GM18505 (cell line): ENCODE data around the gene STK31.
"Not testable (repeated sequence)": the region's sequence is repeated elsewhere in the genome, so short reads cannot be mapped to it uniquely, and the experiment has no call there.

Experiments
- ATAC-seq: cut with Tn5 transposase; IDR thresholded peaks from one replicate; pipeline ENCODE4 v1.9.1; 2021; ENCODE audit not compliant: unreplicated experiment
- POLR2A ChIP-seq: IDR thresholded peaks from 4 replicates; pipeline ENCODE4 v1.6.1; 2011; ENCODE audit warnings: borderline replicate concordance; ENCODE audit not compliant: insufficient read depth, insufficient read length; ENCODE audit errors: extremely low read depth

STK31 gene

GRCh38 chr7:23802720-23803397, 92.8 kb downstream of the STK31 start:
- no peak for ATAC-seq

GRCh38 chr7:23804707-23805106, 94.7 kb downstream of the STK31 start:
- TF ChIP-seq POLR2A: no peak
- ATAC-seq: no peak

More at GRCh38 chr7:23802720-23803397, 92.8 kb downstream of the STK31 start:
- TF ChIP-seq POLR2A: no peak

GRCh38 chr7:23808421-23808820, 98.4 kb downstream of the STK31 start:
- no peak for ATAC-seq
- TF ChIP-seq POLR2A: no peak

GRCh38 chr7:23810099-23810498, 100.1 kb downstream of the STK31 start:
- ATAC-seq: no peak
- no peak for TF ChIP-seq POLR2A

- no peak for TF ChIP-seq POLR2A
Measured at GRCh38 chr7:23811540-23811939, 101.5 kb downstream of the STK31 start.

GRCh38 chr7:23828125-23828524, 118.1 kb downstream of the STK31 start:
- not testable (repeated sequence) for ATAC-seq

More at GRCh38 chr7:23811540-23811939, 101.5 kb downstream of the STK31 start:
- no peak for ATAC-seq

- ATAC-seq: not testable (repeated sequence)
Measured at GRCh38 chr7:23832733-23833132, 122.7 kb downstream of the STK31 start.

- TF ChIP-seq POLR2A: no peak
- ATAC-seq: no peak
Measured at GRCh38 chr7:23833405-23833804, 123.4 kb downstream of the STK31 start.

- not testable (repeated sequence) for ATAC-seq
Measured at GRCh38 chr7:23844837-23845236, 134.8 kb downstream of the STK31 start.

- no peak for TF ChIP-seq POLR2A
- ATAC-seq: no peak
Measured at GRCh38 chr7:23852135-23852534, 142.1 kb downstream of the STK31 start.

- no peak for TF ChIP-seq POLR2A
- ATAC-seq: no peak
Measured at GRCh38 chr7:23852988-23853387, 143.0 kb downstream of the STK31 start.

GRCh38 chr7:23863209-23863787, 153.3 kb downstream of the STK31 start:
- ATAC-seq: no peak

GRCh38 chr7:23864973-23865372, 155.0 kb downstream of the STK31 start:
- ATAC-seq: no peak
- TF ChIP-seq POLR2A: no peak

More at GRCh38 chr7:23863209-23863787, 153.3 kb downstream of the STK31 start:
- TF ChIP-seq POLR2A: no peak

GRCh38 chr7:23873306-23873705, 163.3 kb downstream of the STK31 start:
- no peak for TF ChIP-seq POLR2A
- ATAC-seq: no peak

- not testable (repeated sequence) for ATAC-seq
Measured at GRCh38 chr7:23876526-23876925, 166.5 kb downstream of the STK31 start.
